GM18909 (cell line): ENCODE measurements around the gene FNBP1L.

Source experiments
- ATAC-seq: cut with Tn5 transposase; IDR thresholded peaks from one replicate; pipeline ENCODE4 v1.9.1; 2021; ENCODE audit warnings: mild to moderate bottlenecking; ENCODE audit not compliant: unreplicated experiment, poor library complexity

Gene FNBP1L

DNA sequence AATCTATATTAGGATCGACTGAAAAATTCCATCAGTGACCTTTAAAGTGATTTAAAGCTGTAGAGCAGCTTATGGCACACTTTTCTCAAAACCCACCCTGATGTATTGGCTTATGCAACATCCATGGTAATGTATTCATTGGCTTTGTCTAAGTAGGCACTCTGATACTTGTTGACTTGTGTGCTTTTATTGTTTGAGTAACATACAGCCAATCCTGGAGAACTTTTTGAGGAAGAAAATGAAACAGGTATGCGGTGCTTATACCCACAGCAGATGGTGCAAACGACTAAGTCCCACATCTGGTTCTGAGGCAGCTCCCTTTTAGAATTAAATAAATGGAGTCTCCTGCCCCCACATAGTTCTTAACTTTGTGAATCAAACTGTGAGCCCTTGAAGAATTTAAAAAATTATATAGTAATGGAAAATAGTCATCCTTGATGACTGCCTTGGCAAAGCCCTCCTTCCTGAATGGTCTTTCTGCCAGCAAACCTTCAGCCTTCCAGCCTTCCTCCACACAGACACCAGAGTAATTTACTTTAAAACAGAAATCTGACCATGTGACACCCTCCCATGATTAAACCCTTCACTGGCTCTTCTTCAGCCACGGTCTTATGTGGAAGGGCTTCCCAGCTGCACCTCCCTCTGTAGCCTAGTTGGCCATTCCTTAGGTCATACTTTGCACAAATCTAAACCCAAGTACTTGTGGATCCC, 117.7 kb downstream of the FNBP1L start:
- ATAC-seq = no peak

DNA sequence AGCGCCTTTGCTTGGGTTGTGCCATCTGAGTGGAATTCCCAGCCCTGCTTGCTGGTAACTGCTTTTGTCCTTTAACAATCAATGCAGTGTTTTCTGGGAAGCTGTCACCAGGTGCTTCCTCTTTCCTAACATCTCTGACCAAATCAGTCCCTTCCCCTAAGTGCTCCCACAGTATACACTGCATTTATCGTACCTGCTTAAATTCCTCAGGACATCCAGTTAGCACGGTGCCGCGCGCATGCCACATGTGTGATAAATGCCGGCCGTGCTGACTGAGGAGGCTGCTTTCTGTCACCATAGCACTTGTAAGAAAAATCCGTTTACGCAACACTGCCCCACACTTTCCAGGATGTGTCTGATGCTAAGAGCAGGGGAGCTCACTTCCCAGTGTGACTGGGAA, 118.3 kb downstream of the FNBP1L start:
- no peak for ATAC-seq

DNA sequence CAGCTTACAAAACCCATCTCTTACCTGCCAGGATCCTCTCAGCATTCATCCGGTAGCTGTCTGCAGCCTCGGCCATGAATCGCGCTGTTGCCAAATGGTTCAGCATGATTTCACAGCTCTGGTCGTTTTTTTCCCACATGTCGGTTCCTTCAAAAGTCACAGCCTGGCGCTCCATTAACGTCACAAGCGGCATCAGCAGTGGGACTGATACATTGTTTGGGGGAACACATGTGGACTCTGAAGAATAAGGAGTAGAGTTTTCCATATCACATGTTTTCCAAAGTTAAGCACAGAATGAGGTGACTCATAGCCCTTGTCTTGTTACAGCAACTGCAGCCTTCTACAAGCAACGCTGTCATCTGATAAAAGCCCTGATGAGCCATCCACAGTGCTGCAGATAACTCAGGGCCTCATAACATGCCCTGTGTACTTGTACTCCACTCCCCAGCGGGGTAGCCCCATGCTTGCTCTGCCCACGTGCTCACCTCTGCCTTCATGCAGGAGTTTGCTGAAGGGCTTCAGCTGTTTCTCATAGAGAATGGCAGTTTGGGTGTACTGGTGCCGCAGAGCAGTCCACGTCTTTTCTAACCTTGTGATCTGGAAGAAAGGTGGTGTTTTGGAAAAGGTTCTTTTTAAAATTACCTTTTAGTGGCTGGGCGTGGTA, 119.5 kb downstream of the FNBP1L start:
- no peak for ATAC-seq

DNA sequence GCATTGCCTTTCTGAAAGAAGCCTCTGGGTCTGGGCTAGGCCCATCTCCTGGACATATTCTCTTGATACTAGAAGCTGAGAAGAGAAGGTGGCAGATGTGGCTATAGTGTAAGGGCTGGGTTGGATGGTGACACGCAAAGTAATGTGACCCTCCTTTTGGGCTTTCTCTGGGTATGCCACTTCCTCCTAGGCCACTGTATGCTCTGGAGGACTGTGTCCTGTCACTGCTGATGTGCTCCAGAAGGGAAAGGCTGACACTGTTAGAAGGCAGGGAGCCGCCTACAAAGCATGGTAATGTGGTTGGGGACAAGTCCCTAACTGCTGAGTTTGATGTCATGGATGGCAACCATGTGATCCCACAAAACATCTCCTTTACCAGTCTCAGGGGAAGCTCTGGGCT, 121.6 kb downstream of the FNBP1L start:
- ATAC-seq = no peak

DNA sequence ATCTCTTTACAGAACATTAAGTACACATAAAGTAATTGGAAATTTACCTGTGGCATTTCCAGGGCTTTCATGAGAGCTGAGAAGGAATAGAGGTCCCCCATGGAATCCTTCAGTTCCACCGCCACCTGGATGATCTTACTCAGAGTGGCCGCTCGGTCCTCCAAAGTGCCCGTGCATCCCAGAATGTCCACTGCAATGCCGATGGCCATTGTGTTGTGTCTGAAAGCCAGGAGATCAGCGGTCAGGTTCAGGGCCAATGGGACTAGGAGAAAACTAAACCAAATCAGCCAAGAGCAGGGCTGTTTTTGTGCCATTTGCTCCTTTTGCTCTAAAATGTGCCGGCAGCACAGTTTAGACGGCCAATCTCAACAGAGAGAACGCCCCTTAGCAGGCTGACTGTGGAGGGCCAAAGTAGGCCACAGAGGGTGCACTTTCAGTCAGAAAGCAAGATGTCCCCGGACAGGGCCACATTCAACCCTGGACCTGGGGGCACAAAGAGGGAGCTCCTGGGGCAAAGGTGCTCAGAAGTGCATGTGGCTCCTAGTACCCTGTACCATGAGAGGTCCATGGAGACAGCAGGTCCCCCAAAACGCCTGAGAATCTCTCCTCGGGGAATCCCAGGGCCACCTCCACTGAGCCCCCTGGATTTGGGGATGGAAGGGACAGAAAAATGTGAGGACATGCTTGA, 123.8 kb downstream of the FNBP1L start:
- no peak for ATAC-seq

DNA sequence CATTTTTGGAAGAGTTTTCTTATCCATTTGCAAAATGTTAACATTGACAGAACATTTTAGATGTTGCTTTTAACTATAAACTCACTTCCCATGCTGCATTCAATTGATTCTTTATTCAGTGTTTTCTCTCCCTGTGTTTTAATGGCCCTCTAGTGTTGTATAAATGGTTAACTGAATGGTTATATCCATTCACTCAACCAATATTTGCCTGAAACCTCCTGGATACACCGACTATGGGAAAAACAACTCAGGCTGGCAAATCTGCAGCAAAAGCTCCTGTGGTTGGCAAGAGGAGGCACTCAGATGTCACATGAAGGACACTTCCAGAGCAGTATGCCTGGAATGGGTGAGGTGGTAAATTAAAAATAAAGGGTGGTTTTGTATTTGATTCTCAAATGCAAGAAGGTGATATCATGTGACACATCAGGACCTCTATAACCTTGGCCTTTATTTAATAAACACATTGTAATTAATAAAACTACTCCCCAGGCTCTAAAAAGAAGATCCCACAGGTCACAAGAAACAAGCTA, 126.1 kb downstream of the FNBP1L start:
- ATAC-seq = no peak

DNA sequence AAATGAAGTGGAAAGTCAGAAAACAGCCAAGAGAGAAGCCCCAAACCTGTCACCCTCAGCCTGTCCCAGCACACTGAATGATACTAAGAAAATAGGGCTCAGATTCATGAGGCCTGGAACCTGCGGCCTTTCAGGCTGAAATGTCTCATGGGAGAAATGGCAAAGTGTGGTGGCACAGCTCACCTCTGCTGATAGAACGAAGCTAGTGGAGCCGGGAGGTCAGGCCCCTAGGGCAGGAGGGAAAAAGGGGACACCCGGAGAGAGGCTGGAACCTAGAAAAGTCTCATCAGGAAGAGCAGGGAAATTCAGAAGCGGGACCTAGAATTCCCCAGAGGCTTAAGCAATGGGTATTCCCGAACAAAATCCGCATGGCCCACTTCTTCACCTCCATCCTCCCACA, 126.6 kb downstream of the FNBP1L start:
- ATAC-seq = no peak

DNA sequence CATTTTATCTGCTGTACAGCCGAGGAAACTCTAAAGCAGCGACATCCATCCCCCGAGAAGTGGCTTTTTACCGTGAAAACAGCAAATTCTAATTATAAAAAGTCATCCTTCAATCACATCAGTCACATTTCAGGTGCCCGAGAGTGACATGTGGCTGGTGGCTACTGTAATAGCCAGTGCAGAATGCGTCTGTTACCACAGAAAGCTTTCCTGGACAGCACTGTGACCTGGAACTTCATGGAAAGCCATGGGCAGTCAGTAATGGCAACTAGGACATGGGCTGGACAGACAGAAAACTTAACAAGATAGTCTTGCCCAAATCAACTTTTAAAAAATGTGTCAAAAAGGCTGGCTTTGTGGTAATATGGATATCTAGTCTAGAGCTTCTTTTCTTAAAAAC, 127.1 kb downstream of the FNBP1L start:
- ATAC-seq = no peak

DNA sequence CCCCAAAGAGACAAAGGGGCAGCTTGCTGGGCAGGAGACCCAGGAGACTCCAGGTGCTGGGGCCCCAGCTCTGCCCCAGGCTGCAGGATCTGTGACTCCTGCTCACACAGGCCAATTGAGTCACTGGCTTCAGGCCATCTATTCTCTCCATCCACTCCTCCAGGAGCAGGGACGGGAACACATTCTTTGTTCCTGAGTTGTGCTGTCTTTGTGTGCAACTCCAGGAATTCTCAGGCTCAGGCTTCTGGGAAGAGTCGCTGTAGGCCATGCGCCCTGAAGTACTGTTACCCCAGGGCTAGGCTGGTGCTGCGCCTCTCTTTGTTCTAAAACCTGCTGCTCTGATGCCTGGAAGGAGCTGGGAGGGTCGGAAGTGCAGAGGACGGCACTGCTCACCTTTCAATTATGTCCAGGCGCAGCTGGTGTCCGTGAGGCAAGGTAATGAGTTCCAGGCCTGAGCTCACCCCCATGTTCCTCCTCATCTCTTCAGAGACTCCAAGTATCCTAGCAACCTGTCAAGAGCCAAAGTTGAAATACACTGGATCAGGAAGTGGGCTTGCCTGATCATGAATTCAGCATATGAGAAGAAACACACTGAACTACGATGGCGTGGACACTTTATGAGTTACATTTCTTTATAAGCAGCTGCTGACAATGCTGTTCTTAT, 127.8 kb downstream of the FNBP1L start:
- no peak for ATAC-seq

DNA sequence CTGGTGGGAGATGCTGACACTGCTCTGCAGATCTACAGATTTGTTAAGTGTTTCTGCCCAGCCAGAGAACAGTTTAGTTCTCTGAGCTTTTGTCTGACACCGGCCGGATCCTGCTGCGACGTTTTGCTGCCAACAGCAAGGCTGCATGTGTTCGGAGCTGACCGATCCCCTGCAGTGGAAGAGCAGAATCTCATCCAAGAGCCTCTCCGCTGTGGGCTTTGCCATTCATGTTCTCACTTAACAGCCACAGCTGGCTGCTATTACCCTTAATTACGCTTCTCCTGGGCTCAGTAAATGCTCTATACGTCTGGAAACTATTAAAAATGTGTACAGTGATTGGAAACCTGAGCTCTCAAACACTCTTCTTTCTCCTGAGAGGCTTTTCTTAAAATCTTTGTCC, 128.4 kb downstream of the FNBP1L start:
- ATAC-seq = no peak

DNA sequence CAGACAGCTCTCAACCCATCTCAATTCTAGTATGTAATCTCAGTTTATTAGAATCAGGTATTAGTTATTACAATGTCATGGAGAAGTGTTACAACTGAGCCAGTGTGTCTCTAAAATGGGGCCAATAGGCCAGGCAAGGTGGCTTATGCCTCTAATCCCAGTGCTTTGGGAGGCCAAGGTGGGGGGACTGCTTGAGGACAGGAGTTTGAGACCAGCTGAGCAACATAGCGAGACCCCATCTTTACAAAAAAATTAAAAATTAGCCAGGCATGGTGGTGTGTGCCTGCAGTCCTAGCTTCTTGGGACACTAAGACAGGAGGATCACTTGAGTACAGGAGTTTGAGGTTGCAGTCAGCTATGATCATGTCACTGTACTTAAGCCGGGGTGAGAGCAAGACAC, 128.8 kb downstream of the FNBP1L start:
- no peak for ATAC-seq

DNA sequence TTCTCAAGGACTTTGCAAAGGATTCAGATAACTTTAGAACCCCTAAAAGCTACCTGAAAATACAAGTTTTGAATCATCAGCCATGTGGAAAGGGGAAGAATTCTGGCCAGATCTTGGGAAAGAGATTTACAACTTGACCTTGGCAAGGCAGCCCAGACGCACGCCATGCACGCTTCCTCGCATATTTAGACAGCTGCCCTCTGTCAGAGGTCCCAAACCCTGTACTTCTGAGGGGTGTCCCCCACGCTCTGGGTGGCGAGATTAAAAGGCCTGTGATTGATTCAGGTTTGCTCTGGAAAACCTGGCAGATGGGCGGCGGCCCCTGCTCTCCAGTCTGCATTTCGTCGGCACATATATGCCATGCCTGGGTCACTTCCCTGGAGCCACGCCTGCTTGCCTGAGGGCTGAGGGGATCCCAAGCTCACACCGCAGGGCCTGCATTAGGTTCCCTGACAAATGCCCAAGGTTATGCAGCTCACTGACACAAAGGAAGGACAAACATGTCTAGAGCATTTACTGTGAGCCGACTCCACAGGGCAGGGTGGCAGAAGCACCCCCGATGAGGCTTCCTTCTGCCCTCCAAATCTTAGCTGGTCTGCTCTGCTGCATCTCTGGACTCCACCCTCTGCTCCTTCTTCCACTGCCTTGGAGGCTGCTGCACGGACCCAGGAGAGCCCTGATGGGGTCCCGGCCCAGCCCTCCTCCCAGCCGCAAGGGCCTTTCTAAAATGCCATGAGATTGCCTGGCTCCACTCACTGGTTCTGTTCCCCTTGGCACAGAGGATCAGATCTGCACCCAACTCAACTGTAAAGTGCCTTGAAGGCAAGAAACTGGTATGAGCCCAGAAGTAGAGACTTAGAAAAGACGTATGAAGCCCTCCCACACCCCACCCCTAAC, 129.9 kb downstream of the FNBP1L start:
- no peak for ATAC-seq

DNA sequence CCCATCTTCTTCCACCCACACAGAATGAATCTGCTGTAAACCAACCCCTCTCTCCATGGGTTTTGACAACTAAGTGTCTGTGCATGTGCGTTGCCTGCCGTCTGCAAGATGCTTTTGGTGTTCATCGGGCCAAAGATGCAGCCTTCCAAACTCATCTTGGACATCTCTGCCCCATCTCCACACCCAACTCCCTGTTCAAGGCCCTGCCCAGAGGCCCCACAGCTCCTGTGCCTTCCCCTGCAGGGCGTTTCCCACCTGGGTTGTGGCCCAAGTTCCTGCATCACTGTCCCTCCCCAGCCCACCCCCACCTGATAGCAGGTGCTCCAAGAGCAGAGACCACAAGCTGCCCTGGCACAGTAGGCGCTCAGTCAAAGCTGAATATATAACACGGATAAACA, 130.5 kb downstream of the FNBP1L start:
- no peak for ATAC-seq

DNA sequence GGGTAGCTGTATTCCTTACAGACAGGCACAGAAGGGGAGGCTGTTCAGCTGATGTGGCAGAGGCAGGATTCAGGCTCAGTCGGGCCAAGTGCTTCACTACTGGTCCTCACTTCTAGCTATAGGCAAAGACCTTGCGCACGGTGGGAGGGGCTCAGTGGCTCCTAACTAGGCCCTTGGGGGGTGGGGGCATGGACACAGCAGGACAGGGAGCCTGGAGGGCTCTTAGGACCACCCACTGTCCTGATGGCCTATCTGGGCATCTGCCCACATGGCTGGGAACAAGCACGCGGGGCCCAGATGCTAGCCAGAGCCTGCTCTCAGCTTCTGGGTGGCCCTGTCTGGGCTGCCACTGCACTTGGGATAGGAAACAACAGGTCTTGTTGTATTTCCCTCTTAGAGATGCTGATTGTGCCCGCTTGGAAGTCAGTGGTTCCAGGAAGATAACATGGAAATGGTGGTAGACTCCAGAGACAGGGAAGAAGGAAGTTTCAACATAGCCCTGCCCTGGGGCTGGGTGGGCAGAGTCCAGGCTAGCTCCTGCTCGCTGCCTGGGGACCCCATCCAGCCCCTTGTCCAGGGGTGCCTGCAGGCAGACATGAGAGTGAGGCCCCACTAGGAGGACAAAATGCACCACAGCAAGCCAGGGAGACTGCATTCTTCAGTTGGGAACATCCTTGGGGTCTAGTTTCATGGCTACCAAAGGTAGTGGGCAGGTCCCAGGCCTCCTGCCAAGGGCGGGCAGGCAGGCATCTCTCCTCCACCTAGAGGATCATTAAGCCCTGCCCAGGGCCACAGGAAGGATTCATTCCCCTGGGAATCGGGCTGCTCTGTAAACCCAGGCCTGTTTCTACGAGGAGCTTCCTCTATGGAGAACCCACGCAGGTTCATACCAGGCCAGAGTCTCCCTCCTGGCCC, 131.2 kb downstream of the FNBP1L start:
- ATAC-seq = no peak

DNA sequence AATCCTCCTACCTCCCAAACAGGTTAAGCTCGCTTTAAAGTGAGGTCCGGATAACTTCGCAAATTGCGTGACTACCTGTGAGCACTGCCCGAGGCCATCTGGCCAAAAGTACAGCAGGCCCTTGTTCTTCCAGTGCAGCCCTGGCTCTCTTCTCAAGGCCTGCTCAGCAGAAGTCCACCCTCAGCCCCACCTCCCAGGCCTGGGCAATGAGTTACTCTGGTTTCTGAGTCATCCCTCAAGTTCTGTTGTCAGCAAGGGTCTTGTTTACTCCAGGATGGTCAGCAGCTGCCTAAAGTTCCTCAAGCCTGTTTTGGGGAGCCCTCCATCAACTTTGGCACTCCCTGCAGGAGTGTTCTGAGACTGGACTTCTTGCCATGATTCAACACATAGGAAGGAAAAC, 132.0 kb downstream of the FNBP1L start:
- no peak for ATAC-seq

DNA sequence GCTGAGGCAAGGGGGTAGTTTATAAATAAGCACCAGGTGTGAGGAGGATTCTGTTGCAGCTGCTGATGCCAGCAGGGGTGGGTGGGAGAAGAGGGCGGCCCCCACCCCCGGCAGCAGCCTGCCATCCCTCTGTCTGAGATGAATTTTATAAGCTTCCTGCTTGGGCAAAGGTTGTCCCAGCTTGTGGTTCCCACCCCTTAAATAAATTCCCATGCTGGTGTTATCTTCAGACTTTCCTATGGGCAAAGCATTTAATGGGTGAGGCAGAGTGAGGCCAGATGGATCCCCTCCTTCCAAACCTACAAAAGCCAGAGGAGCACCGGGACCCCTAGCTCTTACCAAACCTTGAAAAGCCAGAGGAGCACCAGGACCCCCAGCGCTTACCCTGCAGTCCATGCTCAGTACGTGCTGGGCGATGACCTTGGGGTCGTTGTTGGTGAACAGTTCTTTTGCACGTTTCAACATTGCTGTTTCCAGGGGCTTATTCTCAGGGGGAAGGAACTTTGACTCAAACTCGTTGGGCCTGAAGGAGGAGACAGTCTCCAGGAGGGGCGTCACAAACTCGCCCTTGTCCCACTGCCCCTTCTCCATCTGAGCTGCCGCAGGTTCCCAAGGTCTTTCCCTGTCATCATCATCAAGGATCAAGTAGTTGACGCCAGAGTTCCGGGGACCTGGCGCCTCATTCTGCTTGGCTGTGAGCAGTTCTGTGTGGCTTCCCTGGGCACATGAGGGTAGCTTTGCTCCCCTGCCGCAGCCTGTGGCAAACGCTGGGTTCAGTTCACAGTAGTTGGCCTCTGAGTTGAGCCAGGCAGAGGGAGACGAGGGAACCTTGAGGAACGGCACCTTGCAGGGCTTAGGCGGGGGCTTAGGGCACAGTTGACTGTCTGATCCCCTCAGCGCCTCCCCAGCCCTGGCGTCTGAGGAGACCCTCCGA, 134.3 kb downstream of the FNBP1L start:
- no peak for ATAC-seq

DNA sequence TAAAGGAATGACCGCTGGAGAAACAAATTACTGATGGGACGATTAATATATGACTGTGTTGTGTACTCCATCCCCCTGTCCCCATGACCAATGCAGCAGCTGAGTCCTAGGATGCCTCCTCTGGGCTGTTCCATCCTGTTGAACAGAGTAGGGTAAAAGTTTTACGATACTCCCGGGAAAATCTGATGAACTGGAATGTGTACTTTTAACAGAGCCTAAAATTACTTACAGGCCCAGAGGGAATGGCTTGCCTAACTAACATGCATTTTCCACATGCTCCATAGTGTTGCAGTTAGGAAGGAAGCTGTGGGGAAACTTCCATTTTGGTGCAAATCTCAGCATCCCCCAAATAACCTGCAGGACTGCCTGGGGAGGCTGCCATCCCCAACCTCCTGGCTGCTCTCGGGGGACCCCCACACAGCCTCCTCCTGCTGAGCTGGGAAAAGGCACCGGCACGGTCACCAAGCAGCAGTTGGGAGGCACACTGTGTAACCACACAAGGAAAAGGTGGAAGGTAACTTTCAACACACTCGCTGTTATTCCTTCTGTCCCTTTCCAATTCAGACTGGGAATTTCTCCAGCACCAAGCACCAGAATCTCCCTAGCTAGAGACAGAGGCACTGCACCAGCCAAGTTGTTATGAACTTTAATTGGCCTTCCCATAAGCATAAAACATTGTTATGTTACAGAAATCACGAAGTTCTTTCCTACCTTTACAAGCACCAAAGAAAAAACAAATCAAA, 136.5 kb downstream of the FNBP1L start:
- no peak for ATAC-seq
